Gastroesophageal sphincter (tissue), 4 donors: Measurements from ENCODE around the gene HBP1. TPM values are rescaled to one million over a fixed set of nuclear protein-coding genes. Genes with fewer than 3 reads are reported as not detected.

ENCODE experiments used
- ATAC-seq: fragments of 150-250 bp; one replicate; pipeline ENCODE4 v1.9.1; 2016; ENCODE audit warnings: mild to moderate bottlenecking, moderate library complexity
- H3K27ac ChIP-seq, 4 donors: fragments of 200-600 bp; sonication (generic) in 3 of 4; 1 replicate in 3 of 4; 2 replicates in 1 of 4; pipeline ENCODE4 v1.5.1; 2016 to 2019
- H3K27me3 ChIP-seq: fragments of 200-600 bp; sonication (generic); one replicate; pipeline ENCODE4 v1.5.1; 2019
- H3K36me3 ChIP-seq, 2 donors: fragments of 200-600 bp; sonication (generic); one replicate each; pipeline ENCODE4 v1.5.1; 2019; ENCODE audit warnings: control low read depth in 1 of 2
- H3K4me1 ChIP-seq, 3 donors: fragments of 200-600 bp; sonication (generic); 1 replicate in 2 of 3; 2 replicates in 1 of 3; pipeline ENCODE4 v1.5.1; 2016 to 2019; ENCODE audit warnings: control low read depth in 2 of 3
- H3K4me3 ChIP-seq, 2 donors: fragments of 200-600 bp; sonication (generic); one replicate each; pipeline ENCODE4 v1.5.1; 2019; ENCODE audit warnings: mild to moderate bottlenecking in 1 of 2, moderate library complexity in 1 of 2
- H3K9me3 ChIP-seq, 3 donors: fragments of 200-600 bp; sonication (generic); one replicate each; pipeline ENCODE4 v1.5.1; 2017 to 2019; ENCODE audit warnings: control low read depth in 2 of 3
- EP300 ChIP-seq: sonication (generic); formaldehyde crosslinking; IDR thresholded peaks from one replicate; pipeline ENCODE4 v1.6.1; 2017; ENCODE audit warnings: antibody characterized with exemption, mild to moderate bottlenecking
- POLR2A ChIP-seq, 2 donors: fragments of 450-650 bp; IDR thresholded peaks; one replicate each; pipeline ENCODE4 v1.6.1; 2017; ENCODE audit warnings: antibody characterized with exemption in 2 of 2, mild to moderate bottlenecking in 2 of 2, moderate library complexity in 1 of 2
- POLR2AphosphoS5 ChIP-seq: sonication (generic); formaldehyde crosslinking; IDR thresholded peaks from one replicate; pipeline ENCODE4 v1.6.1; 2017; ENCODE audit warnings: antibody characterized with exemption
- WGBS, 2 donors: methylation state at CpG; one replicate each; pipeline ENCODE4 v1.1.5; 2018; ENCODE audit warnings: low coverage in 1 of 2; 5-methylcytosine and 5-hydroxymethylcytosine counted together
- total RNA-seq, 4 donors: library from RNA; depleted of rRNA; stranded (reverse); fragments of >200 nt; gene quantifications; one replicate each; pipeline ENCODE4 v1.1.0, GENCODE V29; 2016
- TF ChIP-seq, protein P1 (sequence below), 4 experiments: fragments of 200-600 bp in 2 of 4; fragments of 450-650 bp in 2 of 4; sonication (generic) in 1 of 4; IDR thresholded peaks; one replicate each; pipeline ENCODE4 v1.5.1; 2017 to 2019; ENCODE audit warnings: antibody characterized with exemption in 4 of 4, mild to moderate bottlenecking in 2 of 4, moderate library complexity in 2 of 4

The HBP1 gene
- total RNA-seq, 4 donors from 2014 or later, result 57.1 to 126 (median 118) TPM

DNA sequence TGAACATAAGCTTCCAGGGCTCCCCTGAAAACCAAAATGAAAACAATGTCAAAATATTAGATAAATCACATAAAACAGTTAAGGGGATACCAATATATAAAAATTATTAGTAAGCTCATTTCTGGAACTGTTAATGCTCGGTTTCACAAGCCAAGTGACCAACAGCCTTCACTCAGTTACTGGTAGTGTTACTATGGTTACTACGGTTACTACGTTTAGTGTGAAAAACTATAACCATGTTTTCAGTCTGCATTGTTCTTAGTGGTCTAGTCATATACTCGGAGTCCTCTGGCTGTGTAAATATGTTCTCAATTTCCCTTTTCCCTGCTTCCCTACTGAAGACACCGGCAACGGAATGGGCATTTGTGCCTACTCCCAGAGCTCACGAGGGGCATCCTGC lies 34.8 kb downstream of the HBP1 start:
- Histone ChIP-seq H3K4me3 (no peak overlapping the region), H3K27me3 (no peaks in the 10 kb centered on the region), H3K9me3 (no peaks in the 10 kb centered on the region), H3K4me1 (peaks cover 8 to 49% (median 10%) of the 10 kb centered on the region in 3 donors), H3K36me3 (peaks cover 8 to 73% of the 10 kb centered on the region in 2 donors), H3K27ac (no peak overlapping the region)
- ATAC-seq, result no peak
- 89 to 97% methylated on average over 7 of the region's 7 CpGs for WGBS, 2 donors
- no peak for TF ChIP-seq EP300
- no peak for TF ChIP-seq POLR2AphosphoS5
- TF ChIP-seq, protein P1, sequence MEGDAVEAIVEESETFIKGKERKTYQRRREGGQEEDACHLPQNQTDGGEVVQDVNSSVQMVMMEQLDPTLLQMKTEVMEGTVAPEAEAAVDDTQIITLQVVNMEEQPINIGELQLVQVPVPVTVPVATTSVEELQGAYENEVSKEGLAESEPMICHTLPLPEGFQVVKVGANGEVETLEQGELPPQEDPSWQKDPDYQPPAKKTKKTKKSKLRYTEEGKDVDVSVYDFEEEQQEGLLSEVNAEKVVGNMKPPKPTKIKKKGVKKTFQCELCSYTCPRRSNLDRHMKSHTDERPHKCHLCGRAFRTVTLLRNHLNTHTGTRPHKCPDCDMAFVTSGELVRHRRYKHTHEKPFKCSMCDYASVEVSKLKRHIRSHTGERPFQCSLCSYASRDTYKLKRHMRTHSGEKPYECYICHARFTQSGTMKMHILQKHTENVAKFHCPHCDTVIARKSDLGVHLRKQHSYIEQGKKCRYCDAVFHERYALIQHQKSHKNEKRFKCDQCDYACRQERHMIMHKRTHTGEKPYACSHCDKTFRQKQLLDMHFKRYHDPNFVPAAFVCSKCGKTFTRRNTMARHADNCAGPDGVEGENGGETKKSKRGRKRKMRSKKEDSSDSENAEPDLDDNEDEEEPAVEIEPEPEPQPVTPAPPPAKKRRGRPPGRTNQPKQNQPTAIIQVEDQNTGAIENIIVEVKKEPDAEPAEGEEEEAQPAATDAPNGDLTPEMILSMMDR (IDR thresholded peaks at IDR 0.05), result no peak
- TF ChIP-seq POLR2A (IDR thresholded peaks at IDR 0.05), result no peak

DNA sequence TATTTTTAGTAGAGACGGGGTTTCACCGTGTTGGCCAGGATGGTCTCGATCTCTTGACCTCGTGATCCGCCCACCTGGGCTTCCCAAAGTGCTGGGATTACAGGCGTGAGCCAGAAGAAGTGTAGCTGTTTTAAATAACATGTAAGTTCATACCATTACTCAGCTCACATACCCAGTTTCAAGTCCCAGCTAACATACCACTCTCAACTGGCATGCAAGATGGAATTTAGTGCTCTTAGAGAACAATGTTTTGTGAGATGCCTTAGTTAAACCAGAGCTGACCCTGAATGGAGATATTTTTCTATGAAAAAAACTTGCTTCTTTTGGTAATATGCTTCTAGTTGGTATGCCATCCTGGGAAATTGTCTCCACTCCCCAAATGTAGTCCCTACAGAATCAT lies 37.3 kb downstream of the HBP1 start:
- H3K36me3 ChIP-seq, result peaks cover 5 to 66% of the 10 kb centered on the region in 2 donors
- TF ChIP-seq, protein P1 (IDR thresholded peaks at IDR 0.05), result no peak
- TF ChIP-seq POLR2AphosphoS5 (no peak), EP300 (no peak), POLR2A (IDR thresholded peaks at IDR 0.05) (no peak)
- 100% methylated on average over 1 of the region's 6 CpGs; no CpG with 5 or more reads in 1 of the 2 donors for WGBS, 2 donors
- no peaks in the 10 kb centered on the region for H3K9me3 ChIP-seq
- H3K27me3 ChIP-seq, result no peaks in the 10 kb centered on the region
- H3K4me3 ChIP-seq, result no peak overlapping the region
- ATAC-seq, result no peak
- H3K4me1 ChIP-seq, result peaks cover 8 to 36% (median 13%) of the 10 kb centered on the region in 3 donors
- peak overlapping the region in 1 of 4 donors; percentile 58 for H3K27ac ChIP-seq

DNA sequence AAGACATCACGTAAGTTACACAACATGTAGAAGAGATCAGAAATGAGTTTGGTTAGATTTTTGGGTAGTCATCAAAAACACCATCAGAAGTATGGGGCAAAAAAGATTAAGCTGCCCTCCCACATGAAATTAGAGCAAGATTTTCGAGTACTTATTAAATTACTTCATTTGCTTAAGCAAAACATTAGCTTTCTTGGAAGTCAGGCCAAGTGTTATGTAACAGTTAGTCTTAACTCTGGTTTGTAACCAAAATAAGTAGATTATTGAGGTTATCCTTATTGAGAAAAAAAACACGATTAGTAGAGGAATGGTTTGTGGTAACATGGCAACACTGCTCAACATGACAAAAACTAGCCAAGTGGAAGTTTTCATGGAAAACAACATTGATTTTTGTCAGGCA lies 37.9 kb downstream of the HBP1 start:
- peaks cover 8 to 35% (median 13%) of the 10 kb centered on the region in 3 donors for H3K4me1 ChIP-seq
- no peak for ATAC-seq
- no peak overlapping the region for H3K4me3 ChIP-seq
- peaks cover 5 to 60% of the 10 kb centered on the region in 2 donors for H3K36me3 ChIP-seq
- TF ChIP-seq EP300, result no peak
- TF ChIP-seq, protein P1 (IDR thresholded peaks at IDR 0.05), result no peak
- TF ChIP-seq POLR2AphosphoS5, result no peak
- TF ChIP-seq POLR2A (IDR thresholded peaks at IDR 0.05), result no peak
- H3K9me3 ChIP-seq, result no peaks in the 10 kb centered on the region
- H3K27ac ChIP-seq, result peak overlapping the region in 2 of 4 donors; percentile 58 to 63
- WGBS, 2 donors, result 34 to 52% methylated on average over 3 of the region's 3 CpGs
- no peaks in the 10 kb centered on the region for H3K27me3 ChIP-seq

DNA sequence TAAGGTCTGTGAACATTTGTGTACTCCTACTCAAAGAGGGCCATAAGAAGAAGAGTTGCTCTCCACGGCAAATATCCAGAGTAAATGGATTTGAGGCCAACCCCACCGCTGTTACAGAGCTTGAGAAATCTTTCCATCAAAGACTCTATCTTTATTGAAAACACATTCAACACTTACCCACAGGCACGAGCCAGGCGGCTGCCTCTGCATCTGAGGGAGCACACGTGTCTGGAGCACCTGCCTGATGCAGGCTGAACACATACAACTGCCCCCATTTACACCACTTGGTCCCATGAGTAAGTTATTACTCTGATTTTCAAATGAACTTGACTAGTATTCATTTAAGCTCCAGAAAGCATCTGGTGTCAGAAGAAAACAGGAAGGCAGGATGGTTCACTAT lies 38.7 kb downstream of the HBP1 start:
- no peak for ATAC-seq
- Histone ChIP-seq H3K4me1 (peaks cover 8 to 35% (median 13%) of the 10 kb centered on the region in 3 donors), H3K27ac (peak overlapping the region; percentile 29 to 63 (median 54)), H3K36me3 (peaks cover 5 to 53% of the 10 kb centered on the region in 2 donors), H3K27me3 (no peaks in the 10 kb centered on the region), H3K4me3 (no peak overlapping the region), H3K9me3 (no peaks in the 10 kb centered on the region)
- no peak for TF ChIP-seq POLR2AphosphoS5
- no peak for TF ChIP-seq EP300
- no peak for TF ChIP-seq POLR2A (IDR thresholded peaks at IDR 0.05)
- TF ChIP-seq, protein P1 (IDR thresholded peaks at IDR 0.05), result no peak
- WGBS, 2 donors, result 90% methylated on average over 5 of the region's 5 CpGs; no CpG with 5 or more reads in 1 of the 2 donors

DNA sequence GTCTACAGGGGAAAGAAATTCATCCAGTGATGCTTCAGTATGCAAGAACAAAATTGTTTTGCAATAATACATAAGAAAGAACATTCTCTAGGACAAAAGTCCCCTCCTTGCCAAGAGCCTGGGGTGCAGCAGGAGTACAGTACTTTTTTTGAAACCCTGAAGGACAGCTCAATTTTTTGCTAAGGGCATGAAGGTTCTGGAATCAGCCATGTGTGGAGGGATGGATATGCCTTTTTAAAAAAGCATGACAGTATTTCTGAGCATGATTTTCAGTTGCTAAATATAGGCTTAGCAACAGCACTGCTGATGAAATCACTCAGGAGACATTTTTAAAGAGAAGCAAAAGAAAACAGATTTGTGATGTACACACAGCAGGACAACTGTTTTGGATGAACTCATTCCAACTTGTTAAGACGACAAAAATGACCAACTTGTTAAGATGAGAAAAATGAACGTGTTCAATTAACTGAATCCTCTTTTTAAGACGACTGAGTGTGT lies 39.3 kb downstream of the HBP1 start:
- WGBS, 2 donors, result 24 to 26% methylated on average over 3 of the region's 3 CpGs
- Histone ChIP-seq H3K27ac (peak overlapping the region; percentile 40 to 63 (median 54)), H3K4me1 (peaks cover 8 to 35% (median 13%) of the 10 kb centered on the region in 3 donors), H3K9me3 (no peaks in the 10 kb centered on the region), H3K27me3 (no peaks in the 10 kb centered on the region), H3K4me3 (no peak overlapping the region), H3K36me3 (peaks cover 5 to 47% of the 10 kb centered on the region in 2 donors)
- TF ChIP-seq EP300 (no peak), POLR2AphosphoS5 (no peak), POLR2A (IDR thresholded peaks at IDR 0.05) (no peak)
- TF ChIP-seq, protein P1 (IDR thresholded peaks at IDR 0.05), result no peak
- peak; percentile 60 for ATAC-seq
